Stimulated activated CD4-positive, alpha-beta T cell treated with anti-CD3 and anti-CD28 coated beads, Interleukin-15, amount 100 ng/mL, for 24 hours (primary cell): ENCODE measurements around the gene GNB5.
A peak's percentile ranks its signal among the peaks of the same experiment; 100 is the strongest.
"Not testable (repeated sequence)": the region's sequence is repeated elsewhere in the genome, so short reads cannot be mapped to it uniquely, and the experiment has no call there.

Experiments
- DNase-seq: peaks from one replicate; pipeline ENCODE4 v3.0.0-alpha.2; 2020

The GNB5 gene

DNA sequence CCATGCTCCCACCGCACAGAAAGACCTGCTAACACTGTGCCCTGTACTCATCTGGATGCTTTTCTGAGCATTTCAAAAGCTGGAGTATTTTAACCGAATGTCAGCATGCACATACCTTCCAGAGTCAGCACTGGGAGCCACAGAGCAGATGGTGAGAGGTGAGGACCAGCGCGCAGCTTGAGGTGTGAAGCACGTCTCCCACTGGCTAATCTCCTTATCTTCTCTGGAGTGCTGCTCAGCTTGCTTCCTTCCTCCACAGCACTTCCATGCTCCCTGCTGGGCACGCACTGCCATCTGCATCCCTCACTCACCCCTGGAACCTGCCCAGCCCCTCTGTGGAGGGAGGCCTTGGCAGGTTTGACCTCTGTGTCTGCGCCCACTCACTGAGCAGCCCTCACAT, at the start of gene GNB5:
Gene GNB5 (minus strand): TSS at position 186 of the 400 bp plus-strand sequence. CDS start 6,716 bp downstream, outside the sequence.
- DNase-seq = no peak

DNA sequence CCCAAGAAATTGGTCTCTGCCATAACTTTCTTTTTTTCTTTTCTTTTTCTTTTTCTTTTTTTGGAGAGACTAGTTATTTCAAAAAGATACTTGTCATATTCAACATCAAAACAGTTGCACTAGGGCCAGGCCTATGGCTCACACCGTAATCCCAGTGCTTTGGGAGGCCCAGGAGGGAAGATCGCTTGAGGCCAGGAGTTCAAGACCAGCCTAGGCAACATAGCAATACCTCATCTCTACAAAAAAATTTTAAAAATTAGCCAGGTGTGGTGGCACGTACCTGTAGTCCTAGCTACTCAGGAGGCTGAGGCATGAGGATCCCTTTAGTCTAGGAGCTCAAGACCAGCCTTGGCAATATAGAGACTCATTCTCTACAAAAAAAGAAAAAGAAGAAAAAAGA, 49.0 kb upstream of the GNB5 start:
- DNase-seq = no peak

DNA sequence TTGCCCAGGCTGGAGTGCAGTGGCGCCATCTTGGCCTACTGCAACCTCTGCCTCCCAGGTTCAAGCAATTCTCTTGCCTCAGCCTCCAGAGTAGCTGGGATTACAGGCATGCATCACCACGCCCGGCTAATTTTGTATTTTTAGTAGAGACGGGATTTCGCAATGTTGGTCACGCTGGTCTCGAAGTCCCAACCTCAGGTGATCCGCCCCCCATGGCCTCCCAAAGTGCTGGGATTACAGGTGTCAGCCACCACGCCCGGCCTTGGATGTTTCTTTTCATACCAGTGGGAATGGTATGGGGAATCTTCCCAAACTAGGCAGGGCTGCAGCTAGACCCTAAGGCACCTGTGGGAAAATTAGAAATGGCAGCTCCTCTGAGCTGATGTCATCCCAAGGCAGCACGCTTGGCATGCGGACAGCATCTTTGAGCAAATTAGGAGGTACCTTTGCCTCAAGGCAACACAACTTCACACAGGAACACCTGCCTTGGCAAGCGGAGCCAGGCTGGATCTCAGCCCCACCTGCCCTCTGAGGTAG, 47.9 kb upstream of the GNB5 start:
- not testable (repeated sequence) for DNase-seq

DNA sequence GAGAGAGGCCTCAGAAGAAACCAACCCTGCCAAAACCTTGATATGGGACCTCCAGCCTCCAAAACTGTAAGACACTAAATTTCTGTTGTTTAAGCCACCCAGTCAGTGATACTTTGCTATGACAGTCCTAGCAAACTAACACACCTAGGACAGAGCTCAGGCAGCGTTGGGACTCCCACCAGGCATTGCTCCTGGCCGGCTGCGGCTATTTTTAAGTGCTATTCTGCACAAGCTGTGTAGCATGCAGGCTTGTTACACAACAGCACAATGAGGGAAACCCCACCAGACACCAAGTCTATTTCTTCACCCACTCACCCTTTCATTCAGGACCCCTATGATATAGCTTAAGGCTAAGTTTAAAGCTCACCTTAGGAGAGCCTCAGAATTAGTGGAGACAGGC, 47.0 kb upstream of the GNB5 start:
- no peak for DNase-seq

DNA sequence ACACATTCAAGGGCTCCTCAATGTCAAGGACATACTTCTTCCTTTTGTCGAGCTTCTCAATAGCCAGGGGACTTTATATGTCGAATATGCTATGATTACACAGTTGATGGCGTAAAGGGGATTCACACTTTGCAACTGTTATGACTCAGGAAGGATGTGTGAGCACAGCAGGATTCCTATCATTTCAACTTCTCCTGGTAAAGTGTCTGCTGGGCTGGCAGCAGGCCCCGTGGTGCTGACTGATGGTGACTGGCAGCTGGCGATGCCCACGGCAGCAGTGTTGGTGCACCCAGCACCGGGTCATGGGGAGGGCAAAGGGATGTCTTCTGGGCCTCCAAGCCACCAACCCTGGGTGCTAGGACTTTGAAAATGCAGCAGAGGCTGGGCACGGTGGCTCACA, 44.8 kb upstream of the GNB5 start:
- DNase-seq = no peak

DNA sequence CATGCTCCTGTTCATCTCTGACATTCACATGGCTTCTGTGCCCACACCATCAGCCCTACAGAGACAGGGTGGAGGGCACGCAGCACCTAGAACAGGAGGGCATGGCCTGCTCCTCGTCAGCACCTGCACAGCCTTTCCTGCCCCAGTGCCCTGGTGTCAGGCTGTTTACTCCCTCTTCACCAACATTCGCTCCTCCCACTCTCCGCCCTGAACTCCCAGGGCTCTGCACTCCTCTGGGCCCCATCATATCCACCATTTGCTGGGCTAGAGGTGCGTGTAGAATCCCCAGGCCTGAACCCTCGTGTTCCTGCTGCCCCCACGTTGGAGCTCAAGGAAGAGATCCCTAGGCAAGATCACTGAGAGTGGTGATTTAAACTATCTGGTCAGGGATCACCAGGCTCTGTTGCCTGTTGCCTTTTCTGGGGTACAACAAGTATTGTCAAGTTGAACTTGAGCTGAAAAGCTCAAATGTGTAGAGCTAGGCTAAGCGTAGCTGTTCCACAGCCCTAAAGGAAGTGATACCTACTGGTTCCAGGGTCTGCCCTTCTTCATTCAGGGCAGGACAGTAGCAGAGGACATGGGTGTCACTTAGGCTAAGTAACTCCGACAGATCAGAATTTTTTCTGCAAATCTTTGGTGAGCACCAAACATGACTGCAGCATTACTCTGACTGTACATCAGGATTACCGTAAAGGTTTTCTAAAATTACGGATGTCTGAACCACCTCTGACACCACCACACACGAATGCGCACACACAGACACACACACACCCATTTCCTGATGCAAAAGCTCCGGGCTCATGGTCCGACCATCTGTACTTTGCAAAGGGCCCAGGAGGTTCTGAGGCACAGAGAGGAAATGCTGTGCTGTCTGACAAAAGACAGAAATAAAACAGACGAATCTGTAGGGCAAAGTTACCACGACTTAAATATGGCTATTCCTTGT, 43.7 kb upstream of the GNB5 start:
- DNase-seq = peak; percentile 52

DNA sequence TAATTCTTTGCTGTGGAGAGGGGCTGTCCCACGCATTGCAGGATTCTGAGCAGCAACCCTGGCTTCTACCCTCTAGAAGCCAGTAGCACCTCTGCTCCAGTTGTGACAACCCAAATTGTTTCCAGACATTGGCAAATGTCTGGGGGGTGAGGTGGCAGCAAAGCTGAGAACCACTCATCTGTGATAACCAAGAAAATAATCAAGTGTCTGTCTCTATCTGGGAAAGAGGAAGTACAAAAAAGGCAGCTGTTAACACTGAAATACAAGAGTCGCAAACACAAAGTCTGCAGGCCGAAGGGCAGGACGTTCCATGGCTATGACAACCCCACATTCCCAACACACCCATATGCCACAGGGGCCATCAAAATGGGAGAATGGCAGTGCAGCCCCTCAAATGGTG, 42.2 kb upstream of the GNB5 start:
- no peak for DNase-seq

DNA sequence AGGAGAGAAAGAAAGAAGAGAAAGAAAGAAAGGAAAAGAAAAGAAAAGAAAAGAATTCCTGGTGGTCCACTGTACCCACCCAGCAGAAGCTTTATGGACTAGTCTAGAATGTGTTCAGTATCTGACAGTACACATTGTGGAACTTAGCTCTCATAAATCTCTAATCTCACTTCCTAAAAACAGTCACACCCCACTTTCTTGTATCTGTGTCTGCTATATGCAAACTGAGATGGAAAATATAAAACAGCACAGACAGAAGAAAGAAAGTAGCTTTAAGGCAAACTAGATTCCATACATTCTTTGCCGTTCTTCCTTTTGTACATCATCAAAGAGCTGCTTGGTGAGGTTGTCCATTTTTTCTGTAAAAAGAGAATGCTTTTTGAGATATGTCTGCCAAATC, 41.1 kb upstream of the GNB5 start:
- DNase-seq = no peak

DNA sequence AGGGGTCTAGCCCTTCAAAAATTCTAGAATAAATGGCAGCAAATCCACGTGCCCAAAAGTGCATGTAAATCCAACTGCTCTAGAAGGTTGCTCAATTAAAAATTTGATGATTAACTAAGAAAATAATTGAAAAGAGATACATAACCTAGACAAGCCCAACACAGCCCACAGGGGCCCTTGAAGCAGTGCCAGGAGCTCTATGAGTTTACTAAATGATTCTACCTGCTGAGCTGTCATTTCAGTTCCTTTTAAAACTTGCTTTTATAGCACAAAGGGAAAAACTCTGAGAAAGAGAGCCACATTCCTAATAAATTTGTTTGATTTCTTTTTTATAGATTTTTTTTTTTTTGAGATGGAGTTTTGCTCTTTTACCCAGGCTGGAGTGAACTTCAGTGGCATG, 38.9 kb upstream of the GNB5 start:
- DNase-seq = no peak

DNA sequence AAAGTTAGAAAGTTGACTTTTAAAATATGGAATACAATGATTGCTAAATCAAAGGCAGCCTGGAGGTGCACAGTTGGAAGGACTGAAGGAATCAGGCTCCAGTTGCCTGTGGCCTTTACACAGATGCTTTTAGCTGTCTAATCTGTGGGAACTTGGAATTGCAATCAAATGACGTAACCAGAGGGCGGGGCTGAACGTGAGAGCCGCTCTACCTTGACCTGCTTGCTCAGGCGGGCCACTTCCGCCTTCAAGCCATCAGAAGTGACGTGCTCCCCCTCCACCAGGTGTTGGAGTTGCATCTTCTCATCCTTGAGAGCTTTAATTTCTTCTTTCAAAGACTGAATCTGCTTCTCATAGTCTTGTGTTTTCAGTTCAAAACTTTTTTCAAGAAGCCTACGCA, 37.7 kb upstream of the GNB5 start:
- no peak for DNase-seq

DNA sequence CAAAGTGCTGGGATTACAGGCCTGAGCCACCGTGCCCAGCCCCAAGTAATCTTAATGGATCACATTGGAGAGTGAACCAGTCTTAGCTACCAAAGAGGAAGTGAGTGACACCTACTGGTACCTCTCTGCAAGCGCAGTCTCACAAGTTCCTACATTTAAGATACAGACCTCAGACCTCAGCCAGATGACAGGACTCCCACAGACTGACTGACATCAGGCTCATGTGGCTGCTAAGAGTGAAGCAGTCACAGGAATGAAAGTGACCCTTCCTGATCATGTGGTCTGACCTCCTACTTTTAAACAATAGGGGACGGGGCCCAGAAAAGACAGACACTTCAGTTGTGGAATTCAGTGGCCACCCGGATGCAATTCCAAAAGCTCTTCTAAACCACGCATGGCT, 36.3 kb upstream of the GNB5 start:
- peak; percentile 77 for DNase-seq

DNA sequence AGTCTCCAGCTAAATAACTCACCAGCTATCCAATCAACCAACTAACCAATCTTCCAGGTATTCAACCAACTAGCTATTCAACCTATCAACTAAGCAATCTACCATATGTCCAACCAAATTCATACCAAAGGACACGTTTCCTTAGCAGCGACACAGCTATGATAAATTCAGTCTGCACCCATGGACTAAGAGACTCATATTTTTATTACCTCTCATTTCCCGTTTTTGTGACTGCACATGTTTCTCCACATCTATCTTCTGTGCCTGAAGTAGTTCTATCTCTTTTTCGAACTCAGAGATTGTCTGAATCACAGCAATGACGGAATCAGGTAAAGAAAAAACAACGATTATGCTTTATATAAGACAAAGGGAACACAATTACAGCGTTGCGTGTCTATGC, 34.0 kb upstream of the GNB5 start:
- no peak for DNase-seq

DNA sequence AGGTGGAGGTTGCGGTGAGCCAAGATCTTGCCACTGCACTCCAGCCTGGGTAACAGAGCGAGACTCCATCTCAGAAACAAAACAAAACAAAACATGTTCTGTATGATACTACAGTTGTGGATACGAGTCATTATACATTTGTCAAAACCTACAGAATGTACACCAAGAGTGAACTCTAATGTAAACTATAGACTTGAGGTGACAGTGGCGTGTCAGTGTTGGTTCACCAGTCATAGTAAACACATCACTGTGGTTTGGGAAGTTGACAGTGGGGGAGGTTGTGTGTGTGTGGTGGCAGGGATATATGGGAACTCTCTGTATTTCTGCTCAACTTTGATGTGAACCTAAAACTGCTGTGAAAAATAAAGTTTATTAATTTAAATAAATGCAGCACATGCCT, 33.0 kb upstream of the GNB5 start:
- DNase-seq = no peak

DNA sequence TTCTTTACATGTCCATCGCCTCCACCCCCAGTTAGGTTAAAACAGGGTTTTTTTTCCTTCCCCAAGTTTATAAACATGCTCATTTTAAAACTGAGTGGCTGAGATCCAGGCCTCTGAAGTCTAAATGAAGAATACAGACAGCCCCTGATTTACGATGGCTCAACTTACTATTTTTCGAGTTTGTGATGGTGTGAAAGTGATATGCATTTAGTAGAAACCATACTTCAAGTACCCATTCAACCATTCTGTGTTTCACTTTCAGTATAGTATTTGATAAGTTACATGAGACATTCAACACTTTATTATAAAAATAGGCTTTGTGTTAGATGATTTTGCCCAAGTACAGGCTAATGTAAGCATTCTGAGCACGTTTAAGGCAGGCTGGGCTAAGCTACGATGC, 30.5 kb upstream of the GNB5 start:
- DNase-seq = no peak

DNA sequence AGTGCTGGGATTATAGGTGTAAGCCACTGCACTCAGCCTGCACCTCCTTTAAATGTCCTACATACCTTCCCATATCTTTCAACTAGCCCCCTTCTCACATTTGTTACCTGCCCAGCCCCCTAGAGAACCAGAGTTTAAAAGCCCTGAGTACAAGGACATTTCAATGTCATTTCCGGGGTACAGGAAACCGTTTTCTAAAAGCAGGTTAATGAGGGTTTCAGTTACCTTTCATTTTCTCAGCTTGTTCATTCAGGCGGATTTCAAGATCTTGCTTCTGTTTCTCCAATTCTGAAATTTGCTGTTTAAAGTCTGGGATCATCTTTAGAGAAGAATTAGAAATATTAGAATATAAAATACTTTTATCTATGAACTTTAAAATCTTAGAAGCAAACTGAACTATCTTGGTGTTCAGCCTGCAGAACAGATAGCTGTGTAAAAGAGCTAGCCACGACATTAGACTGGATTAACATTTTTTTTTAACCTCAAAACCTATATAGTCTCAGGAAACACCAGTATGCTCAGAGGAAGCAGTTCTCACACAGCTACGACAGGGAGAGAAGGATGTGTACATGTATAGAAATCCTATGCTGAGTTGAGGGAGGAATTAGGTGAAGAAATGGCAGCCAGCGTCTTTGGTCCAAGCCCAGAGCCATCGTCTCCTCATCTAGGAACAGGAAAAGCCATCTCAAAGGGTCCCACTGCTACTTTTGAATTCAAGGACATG, 29.9 kb upstream of the GNB5 start:
- DNase-seq = no peak

DNA sequence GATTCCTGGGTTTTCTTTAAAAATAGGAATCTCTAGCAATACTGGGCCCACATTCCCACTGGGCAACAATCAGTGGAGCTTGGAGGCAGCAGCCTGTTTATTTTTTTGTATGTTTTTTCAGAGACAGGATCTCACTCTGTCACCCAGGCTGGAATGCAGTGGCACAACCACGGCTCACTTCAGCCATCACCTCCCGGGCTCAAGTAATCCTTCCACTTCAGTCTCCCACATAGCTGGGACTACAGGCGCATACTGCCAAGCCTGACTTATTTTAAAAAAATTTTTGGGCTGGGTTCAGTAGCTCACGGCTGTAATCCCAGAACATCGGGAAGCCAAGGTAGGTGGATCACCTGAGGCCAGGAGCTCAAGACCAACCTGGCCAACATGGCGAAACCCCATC, 29.1 kb upstream of the GNB5 start:
- no peak for DNase-seq

DNA sequence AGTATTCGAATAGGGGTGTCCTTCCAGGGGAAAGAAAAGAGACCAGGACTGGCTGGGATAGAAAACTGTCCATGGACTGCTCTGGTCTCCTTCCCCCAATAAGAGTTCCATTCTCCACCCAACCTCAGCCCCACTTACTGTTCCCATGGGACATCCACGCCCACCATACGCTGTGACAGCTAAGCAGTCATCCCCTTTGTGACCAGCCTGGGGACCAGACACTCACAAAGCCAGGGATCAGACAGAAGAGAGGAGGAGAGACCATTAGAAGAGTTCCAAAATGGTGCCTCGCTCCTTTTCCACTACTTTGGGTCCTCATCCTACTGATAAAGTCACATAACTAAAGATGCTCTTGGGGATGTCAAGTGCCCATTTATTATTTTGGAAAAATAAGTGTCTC, 27.6 kb upstream of the GNB5 start:
- no peak for DNase-seq

DNA sequence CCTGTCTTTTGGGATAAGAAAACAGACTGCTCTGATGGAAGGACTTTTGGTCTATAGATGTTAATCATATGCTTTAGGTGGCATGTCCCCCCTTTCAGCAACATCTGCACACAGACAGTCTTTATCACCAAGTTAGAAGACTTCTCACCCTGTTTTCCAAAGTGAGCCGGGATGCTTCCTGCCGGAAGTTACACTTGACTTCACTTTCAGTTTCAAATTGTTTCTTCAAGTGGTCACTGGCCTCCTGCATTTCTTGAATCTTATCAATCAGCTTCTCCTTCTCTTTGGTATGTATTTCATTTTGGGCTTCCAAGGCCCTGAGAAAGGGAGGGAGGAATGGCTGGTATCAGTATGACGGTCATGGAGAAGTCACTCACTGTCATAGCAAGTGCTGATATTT, 27.2 kb upstream of the GNB5 start:
- DNase-seq = no peak

DNA sequence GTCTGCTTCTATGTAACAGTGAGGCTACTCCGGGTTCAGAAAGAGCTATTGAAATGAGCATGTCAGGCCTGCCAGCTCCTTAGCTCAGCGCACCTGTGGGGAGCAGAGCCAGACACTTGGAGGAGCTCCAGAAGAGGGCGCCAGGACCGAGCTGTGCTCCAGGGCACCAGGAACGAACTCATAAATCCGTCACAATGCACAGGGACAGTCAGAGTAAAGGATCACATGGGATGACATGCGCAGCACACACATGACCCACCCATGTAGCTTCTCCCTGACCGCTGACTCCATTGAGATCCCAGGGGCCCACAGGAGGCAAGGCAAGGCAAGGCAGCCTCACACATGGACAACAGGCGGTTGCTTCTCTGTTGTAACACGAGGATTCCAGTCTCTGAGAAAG, 26.0 kb upstream of the GNB5 start:
- peak; percentile 34 for DNase-seq

DNA sequence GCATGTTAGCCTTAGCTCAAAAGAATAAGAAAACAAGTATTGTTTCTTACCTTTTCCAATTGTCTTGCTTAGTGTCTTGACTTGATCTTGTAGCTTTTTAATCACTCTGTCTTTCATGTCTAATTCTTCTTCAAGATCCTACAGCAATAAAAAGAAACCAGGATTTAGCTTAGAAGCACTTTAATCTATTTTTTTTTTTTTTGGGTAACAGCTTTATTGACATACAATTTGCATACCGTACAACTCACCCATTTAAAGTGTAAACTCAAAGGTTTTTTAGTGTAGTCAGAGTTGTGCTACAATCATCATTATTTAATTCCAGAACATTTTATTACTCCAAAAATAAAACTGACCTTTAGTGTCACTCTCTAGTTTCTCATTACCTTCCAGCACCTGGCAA, 23.4 kb upstream of the GNB5 start:
- DNase-seq = no peak

DNA sequence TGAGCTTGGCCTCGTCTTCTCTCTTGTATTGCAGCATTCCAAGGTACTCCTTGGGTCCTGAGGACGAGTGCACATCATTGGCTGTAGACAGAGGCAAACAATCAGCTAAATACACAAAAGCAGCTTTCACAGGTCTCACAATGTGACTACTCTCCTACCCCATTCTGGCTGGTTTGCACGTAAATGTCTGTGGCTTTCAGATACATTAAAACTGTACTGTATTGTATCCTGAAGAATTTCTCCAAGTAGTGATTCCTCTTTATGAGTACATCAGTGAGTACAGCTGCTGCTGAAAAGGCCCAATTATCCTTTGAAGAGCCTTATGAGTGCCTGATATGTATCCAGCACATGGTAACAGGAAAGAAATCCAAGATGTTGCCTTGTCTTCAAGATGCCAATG, 22.0 kb upstream of the GNB5 start:
- no peak for DNase-seq

DNA sequence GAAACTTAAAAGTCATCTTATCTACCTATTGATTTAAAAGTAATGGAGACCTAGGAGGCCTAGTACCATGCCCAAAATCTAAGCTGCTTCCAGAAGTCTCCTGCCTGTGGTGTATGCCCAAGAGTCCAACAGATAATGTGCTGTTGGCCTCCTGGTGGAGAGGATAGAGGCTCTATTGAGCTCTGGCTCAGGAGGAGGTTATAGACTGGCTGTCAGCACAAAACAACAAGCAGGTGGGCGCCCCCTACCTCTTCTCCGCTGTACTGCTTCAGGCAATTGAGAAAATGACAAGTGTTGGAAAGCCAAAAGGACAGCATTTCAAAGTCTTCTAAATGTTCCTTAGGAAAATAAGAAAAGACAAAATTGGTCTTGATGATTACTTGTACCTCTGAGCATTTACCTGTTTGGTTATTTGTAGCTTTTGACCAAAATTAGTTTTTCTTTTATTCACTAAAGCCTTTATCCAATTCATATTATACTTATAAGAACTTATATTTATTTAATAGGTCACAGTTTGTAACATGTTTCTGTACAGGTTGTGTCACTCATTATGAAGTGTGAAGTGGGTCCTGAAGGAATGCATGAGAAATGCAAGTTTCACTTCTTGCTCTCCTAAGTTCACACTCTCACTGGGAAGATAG, 17.2 kb upstream of the GNB5 start:
- DNase-seq = peak; percentile 82

DNA sequence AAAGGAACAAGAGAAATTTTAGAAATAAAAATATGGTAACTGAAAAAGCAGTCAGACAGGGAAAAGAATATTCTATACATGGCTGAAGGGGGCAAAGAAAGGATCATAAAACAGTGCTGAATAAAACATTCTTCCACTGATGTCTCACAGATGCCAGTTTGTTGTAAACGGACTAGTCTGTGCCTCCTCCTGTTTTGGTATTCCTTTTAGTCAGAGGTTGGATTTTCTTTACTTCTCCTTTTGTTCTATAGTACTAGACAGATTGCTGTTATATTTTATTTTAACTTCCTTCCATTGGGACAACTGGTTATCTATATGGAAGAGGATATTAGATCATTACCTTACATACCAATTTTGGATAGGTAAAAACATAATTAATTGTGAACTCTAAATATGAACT, 16.0 kb upstream of the GNB5 start:
- no peak for DNase-seq

DNA sequence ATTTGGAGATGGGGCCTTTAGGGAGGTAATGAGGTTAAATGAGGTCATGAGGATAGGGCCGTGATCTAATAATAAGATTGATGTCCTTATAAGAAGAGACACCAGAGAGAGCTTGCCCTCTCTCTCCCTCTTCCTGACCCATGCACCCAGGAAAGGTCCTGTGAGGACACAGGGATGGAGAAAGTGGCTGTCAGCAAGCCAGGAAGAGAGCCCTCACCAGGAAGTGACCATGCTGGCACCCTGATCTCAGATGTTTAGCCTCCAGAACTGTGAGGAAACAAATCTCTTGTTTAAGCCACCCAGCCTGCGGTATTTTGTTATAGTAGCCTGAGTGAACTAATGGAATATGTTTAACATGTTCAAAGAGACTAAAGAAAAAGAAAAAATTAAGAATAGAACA, 15.3 kb upstream of the GNB5 start:
- no peak for DNase-seq
